GM23248 (cell line): Measurements from ENCODE around the gene SEPHS2. TPM values are rescaled to one million over a fixed set of nuclear protein-coding genes. Genes with fewer than 3 reads are reported as not detected.

Source experiments
- DNase-seq: peaks from one replicate; pipeline ENCODE4 v3.0.0-alpha.2; 2015
- H2AFZ ChIP-seq: fragments of 200-600 bp; sonication (generic); 2 replicates; pipeline ENCODE4 v1.6.1; 2016; ENCODE audit warnings: antibody characterized with exemption
- H3F3A ChIP-seq: fragments of 200-600 bp; sonication (generic); 2 replicates; pipeline ENCODE4 v1.6.1; 2016; ENCODE audit warnings: mild to moderate bottlenecking, antibody characterized with exemption, mixed run types; ENCODE audit not compliant: insufficient read depth
- H3K27ac ChIP-seq: fragments of 200-600 bp; sonication (generic); 2 replicates; pipeline ENCODE4 v1.5.1; 2016; ENCODE audit warnings: mild to moderate bottlenecking
- H3K27me3 ChIP-seq: fragments of 200-600 bp; sonication (generic); replicated peaks from 2 replicates; pipeline ENCODE4 v1.6.1; 2016; ENCODE audit warnings: mild to moderate bottlenecking; ENCODE audit not compliant: insufficient read depth
- H3K36me3 ChIP-seq: fragments of 200-600 bp; sonication (generic); 2 replicates; pipeline ENCODE4 v1.6.1; 2016; ENCODE audit warnings: low read depth, mild to moderate bottlenecking
- H3K4me1 ChIP-seq: fragments of 200-600 bp; sonication (generic); 2 replicates; pipeline ENCODE4 v1.6.1; 2016; ENCODE audit warnings: mild to moderate bottlenecking; ENCODE audit not compliant: insufficient read depth
- H3K4me2 ChIP-seq: fragments of 200-600 bp; sonication (generic); one replicate; pipeline ENCODE4 v1.6.1; 2016; ENCODE audit warnings: mild to moderate bottlenecking; ENCODE audit not compliant: unreplicated experiment
- H3K4me3 ChIP-seq: fragments of 200-600 bp; sonication (generic); 2 replicates; pipeline ENCODE4 v1.5.1; 2016; ENCODE audit warnings: mild to moderate bottlenecking
- H3K79me2 ChIP-seq: fragments of 200-600 bp; sonication (generic); 2 replicates; pipeline ENCODE4 v1.6.1; 2016; ENCODE audit warnings: mild to moderate bottlenecking; ENCODE audit not compliant: insufficient read depth
- H3K9ac ChIP-seq: fragments of 200-600 bp; sonication (generic); 2 replicates; pipeline ENCODE4 v1.6.1; 2016; ENCODE audit warnings: mild to moderate bottlenecking
- H3K9me2 ChIP-seq: fragments of 200-600 bp; sonication (generic); 2 replicates; pipeline ENCODE4 v1.6.1; 2016; ENCODE audit warnings: mixed run types, mild to moderate bottlenecking, moderate library complexity; ENCODE audit not compliant: insufficient read depth
- H3K9me3 ChIP-seq: fragments of 200-600 bp; sonication (generic); one replicate; pipeline ENCODE4 v1.6.1; 2017; ENCODE audit warnings: low read depth
- H4K20me1 ChIP-seq: fragments of 200-600 bp; sonication (generic); 2 replicates; pipeline ENCODE4 v1.6.0; 2016; ENCODE audit not compliant: insufficient read depth
- EZH2 ChIP-seq: fragments of 200-600 bp; sonication (generic); IDR thresholded peaks from 2 replicates; pipeline ENCODE4 v1.6.1; 2018; ENCODE audit warnings: antibody characterized with exemption, mild to moderate bottlenecking; ENCODE audit not compliant: insufficient read depth, poor library complexity, severe bottlenecking
- EZH2phosphoT487 ChIP-seq: fragments of 200-600 bp; sonication (generic); IDR thresholded peaks from 2 replicates; pipeline ENCODE4 v1.6.1; 2018; ENCODE audit warnings: antibody characterized with exemption, moderate library complexity, mild to moderate bottlenecking, low read depth; ENCODE audit not compliant: insufficient read depth
- WGBS, 2 experiments: methylation state at CpG; one replicate each; pipeline ENCODE4 v1.1.6; 2015 to 2017; ENCODE audit warnings: low lambda C conversion rate in 2 of 2, low coverage in 1 of 2; ENCODE audit errors: missing lambda C conversion rate in 2 of 2; 5-methylcytosine and 5-hydroxymethylcytosine counted together
- in situ Hi-C: fragments of 300-500 bp; cut with MboI; formaldehyde crosslinking; loops from 2 replicates; pipeline ENCODE4 v1.15.0; 2020
- polyA plus RNA-seq: library from polyadenylated mRNA; unstranded; fragments of >200 nt; fragmentation: Nextera tagmentation; extraction: Ambion mirVana; gene quantifications from 2 replicates; pipeline ENCODE4 v1.2.1, GENCODE V29; 2016
- total RNA-seq: library from RNA; depleted of rRNA; stranded (reverse); fragments of >200 nt; shearing (Covaris generic); gene quantifications from 2 replicates; pipeline ENCODE4 v1.2.3, GENCODE V29; 2014

The SEPHS2 gene
- total and polyA plus RNA-seq, 2 experiments from 2014 or later, result 6.2 to 26.9 TPM

DNA sequence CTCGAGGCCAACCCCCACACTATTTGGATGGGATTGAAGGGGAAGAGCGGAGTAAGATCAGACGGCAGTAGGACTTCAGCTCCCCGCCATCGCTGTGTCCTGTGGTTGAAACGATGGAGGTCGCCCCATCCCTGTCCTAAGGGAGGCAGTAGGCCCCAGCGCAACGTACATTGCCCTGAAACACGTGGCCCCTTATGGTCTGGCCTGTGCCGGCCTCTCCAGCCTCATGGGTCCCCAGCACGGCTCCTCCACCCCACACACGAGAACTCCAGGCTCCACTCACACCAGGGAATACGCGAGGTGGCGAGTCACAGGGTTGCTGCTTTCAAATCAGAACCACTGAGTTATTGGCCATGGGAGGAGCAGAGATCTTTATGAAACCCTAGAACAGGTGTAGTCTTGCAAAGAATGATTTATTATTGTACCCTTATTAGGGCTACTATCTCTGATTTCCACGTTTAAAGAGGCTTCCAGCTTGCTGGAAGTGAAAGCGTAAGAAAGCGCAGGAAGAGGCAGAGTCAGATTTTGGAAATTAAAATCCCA, 15.2 kb downstream of the SEPHS2 start:
- Histone ChIP-seq H3K79me2 (peaks cover 15% of the 10 kb centered on the region; the same call in 1 of the 2 replicates), H3K4me1 (0 out of 2 replicates have a peak, but pooled peaks cover 6% of the 10 kb centered on the region), H3K36me3 (no peaks in the 10 kb centered on the region), H4K20me1 (no peaks in the 10 kb centered on the region), H3K4me2 (peak overlapping the region; percentile 85), H2AFZ (peak overlapping the region; percentile 93), H3K9ac (peak overlapping the region; percentile 70), H3K27ac (peak overlapping the region; percentile 16), H3K9me2 (no peaks in the 10 kb centered on the region), H3F3A (no peaks in the 10 kb centered on the region), H3K4me3 (peak overlapping the region; percentile 84), H3K27me3 (no peaks in the 10 kb centered on the region), H3K9me3 (no peaks in the 10 kb centered on the region)
- DNase-seq, result peak; percentile 45
- TF ChIP-seq EZH2phosphoT487 (no peak), EZH2 (no peak)
- 45 to 46% methylated on average over 15 to 19 of the region's 19 CpGs for WGBS, 2 experiments
- in situ Hi-C loops, result no loop called here

DNA sequence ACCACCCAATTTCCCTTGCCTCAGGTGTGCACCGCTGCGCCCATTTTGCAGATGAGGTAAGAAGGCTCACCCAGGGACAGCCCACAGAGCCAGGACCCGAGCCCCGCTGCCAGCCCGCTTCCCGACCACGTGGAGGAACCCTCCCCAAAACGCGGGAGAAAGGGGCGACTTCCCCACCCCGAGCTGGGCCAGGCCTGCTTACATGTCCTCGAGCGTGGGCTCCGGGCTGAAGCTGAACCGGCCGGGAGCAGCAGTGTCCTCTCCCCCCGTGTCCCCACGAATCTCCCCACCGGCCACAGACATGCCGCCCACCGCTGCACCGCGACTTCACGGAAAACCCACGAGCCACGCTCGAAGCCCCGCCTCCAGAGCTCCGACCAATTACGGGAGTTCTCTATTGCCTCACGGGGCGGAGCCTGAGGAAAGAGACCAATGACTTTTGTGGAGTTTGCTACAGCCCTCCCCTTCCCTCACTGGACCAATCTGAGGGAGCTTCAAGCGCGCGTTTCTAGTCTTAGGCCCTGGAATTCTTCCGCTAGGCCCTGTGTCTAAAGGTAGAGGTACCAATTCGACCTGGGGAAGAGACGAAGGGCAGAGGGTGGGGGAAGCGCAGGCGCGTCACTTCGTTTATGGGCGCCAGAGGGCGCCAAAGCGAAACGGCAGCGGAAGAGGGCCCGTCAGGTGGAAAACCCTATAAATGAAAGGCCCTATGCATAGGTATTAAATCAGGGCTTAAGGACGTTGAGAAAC, 15.8 kb downstream of the SEPHS2 start, which contains the start of gene DCTPP1:
TSS of gene DCTPP1 (minus strand) at position 353 of the 750 bp plus-strand sequence. CDS start at position 303, 50 bp downstream.
- H3K79me2 ChIP-seq, result peaks cover 15% of the 10 kb centered on the region; the same call in 1 of the 2 replicates
- TF ChIP-seq EZH2 (no peak), EZH2phosphoT487 (no peak)
- H3K4me3 ChIP-seq, result peak within 1 kb of the TSS; percentile 84
- no peaks in the 10 kb centered on the region for H3K36me3 ChIP-seq
- peak within 1 kb of the TSS; percentile 85 for H3K4me2 ChIP-seq
- WGBS, 2 experiments, result 0 to 2% methylated on average over 46 to 49 of the region's 49 CpGs
- H3K9ac ChIP-seq, result peak within 1 kb of the TSS; percentile 70
- no peaks in the 10 kb centered on the region for H4K20me1 ChIP-seq
- H3K4me1 ChIP-seq, result 0 out of 2 replicates have a peak, but pooled peaks cover 6% of the 10 kb centered on the region
- in situ Hi-C loops, result no loop called here
- no peaks in the 10 kb centered on the region for H3K9me2 ChIP-seq
- H3K9me3 ChIP-seq, result no peaks in the 10 kb centered on the region
- no peaks in the 10 kb centered on the region for H3F3A ChIP-seq
- peak; percentile 99 for DNase-seq
- H2AFZ ChIP-seq, result peak within 1 kb of the TSS; percentile 93
- no peaks in the 10 kb centered on the region for H3K27me3 ChIP-seq
- peak within 1 kb of the TSS; percentile 16 for H3K27ac ChIP-seq

DNA sequence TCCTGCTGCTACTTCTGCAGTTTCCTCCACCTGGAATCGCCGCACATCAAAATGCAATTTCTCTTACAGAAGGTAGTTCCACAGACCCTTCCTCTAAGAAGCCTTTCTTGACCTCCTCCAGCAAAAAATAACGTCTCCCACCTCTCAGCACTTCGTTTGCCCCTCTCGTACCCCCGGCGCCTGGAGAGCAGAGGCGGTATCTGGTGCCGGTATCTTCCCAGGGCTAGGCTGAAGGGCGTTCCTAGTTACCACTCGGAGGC, 16.3 kb downstream of the SEPHS2 start:
- H3K79me2 ChIP-seq, result peaks cover 15% of the 10 kb centered on the region; the same call in 1 of the 2 replicates
- no peaks in the 10 kb centered on the region for H3F3A ChIP-seq
- H3K4me2 ChIP-seq, result peak overlapping the region; percentile 85
- no peak for DNase-seq
- H3K9ac ChIP-seq, result peak overlapping the region; percentile 70
- no peaks in the 10 kb centered on the region for H4K20me1 ChIP-seq
- in situ Hi-C loops, result no loop called here
- 6% methylated on average over 11 of the region's 11 CpGs for WGBS, 2 experiments
- peak overlapping the region; percentile 84 for H3K4me3 ChIP-seq
- H3K9me2 ChIP-seq, result no peaks in the 10 kb centered on the region
- H3K27ac ChIP-seq, result no peak overlapping the region
- TF ChIP-seq EZH2 (no peak), EZH2phosphoT487 (no peak)
- 0 out of 2 replicates have a peak, but pooled peaks cover 6% of the 10 kb centered on the region for H3K4me1 ChIP-seq
- peak overlapping the region; percentile 93 for H2AFZ ChIP-seq
- H3K9me3 ChIP-seq, result no peaks in the 10 kb centered on the region
- H3K27me3 ChIP-seq, result no peaks in the 10 kb centered on the region
- H3K36me3 ChIP-seq, result no peaks in the 10 kb centered on the region

DNA sequence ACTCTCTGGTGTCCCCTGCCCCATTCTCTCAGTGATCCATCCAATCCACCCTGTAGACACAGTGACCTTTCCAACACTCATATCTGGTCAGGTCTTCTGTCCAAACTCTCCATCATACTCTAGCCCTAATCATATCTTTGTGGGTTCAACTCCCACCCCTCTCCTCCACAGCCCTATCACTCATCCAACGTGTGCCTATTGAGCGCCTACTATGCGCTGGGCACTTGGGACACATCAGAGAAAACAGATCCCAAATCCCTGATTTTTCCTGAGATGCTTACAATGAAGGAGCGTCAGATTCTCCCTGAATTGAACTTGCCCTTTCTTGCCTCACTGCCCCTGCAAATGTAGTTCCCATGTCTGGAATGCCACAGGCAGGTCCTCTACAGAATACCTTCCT, 17.6 kb downstream of the SEPHS2 start:
- no peak for DNase-seq
- H3F3A ChIP-seq, result no peaks in the 10 kb centered on the region
- H3K27ac ChIP-seq, result no peak overlapping the region
- 91 to 94% methylated on average over 4 of the region's 4 CpGs for WGBS, 2 experiments
- in situ Hi-C loops, result no loop called here
- H3K9me2 ChIP-seq, result no peaks in the 10 kb centered on the region
- no peaks in the 10 kb centered on the region for H3K9me3 ChIP-seq
- no peak overlapping the region for H3K4me3 ChIP-seq
- no peak overlapping the region for H2AFZ ChIP-seq
- TF ChIP-seq EZH2 (no peak), EZH2phosphoT487 (no peak)
- H3K79me2 ChIP-seq, result peaks cover 15% of the 10 kb centered on the region; the same call in 1 of the 2 replicates
- no peak overlapping the region for H3K9ac ChIP-seq
- no peaks in the 10 kb centered on the region for H4K20me1 ChIP-seq
- H3K4me2 ChIP-seq, result no peak overlapping the region
- H3K36me3 ChIP-seq, result no peaks in the 10 kb centered on the region; the same call in 1 of the 2 replicates
- H3K27me3 ChIP-seq, result no peaks in the 10 kb centered on the region
- 0 out of 2 replicates have a peak, but pooled peaks cover 6% of the 10 kb centered on the region for H3K4me1 ChIP-seq
